NT2/D1 (cell line): Measurements from ENCODE around the gene ROBO3.

Source experiments
- SUZ12 ChIP-seq: IDR thresholded peaks from 2 replicates; pipeline ENCODE4 v1.6.1; 2011; ENCODE audit not compliant: insufficient read length, insufficient read depth; ENCODE audit errors: extremely low read depth
- ZNF274 ChIP-seq: IDR thresholded peaks from 2 replicates; pipeline ENCODE4 v1.6.1; 2011; ENCODE audit warnings: mild to moderate bottlenecking, low read depth, low read length

DNA sequence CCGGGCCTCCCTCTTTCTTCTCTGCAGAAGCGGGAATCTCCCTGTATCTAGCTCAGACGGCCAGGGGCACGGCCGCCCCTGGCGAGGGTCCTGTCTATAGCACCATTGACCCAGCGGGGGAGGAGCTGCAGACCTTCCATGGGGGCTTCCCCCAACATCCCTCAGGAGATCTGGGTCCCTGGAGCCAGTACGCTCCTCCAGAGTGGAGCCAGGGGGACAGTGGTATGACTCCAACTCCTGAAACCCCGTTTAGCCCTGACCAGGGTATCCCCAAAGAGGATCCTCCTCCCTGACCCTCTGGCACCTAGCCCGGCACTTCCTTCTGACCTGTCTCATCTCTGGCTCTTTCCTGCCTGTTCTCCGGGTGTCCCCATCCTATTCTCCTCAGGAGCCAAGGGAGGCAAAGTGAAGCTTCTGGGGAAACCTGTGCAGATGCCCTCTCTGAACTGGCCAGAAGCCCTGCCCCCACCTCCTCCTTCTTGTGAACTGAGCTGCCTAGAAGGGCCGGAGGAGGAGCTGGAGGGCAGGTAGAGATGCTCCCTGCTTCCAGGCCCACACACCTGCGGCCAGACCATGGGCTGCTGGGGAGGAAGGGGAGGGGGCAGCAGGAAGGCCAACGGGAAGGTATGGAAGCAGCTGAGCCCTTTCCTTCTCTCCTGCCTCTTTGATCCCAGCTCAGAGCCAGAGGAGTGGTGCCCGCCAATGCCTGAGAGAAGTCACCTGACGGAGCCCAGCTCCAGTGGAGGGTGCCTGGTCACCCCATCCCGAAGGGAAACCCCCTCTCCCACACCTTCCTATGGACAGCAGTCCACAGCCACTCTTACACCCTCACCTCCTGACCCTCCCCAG lies 12.9 kb downstream of the ROBO3 start:
- TF ChIP-seq ZNF274 (no peak), SUZ12 (no peak)
